Left kidney (tissue), 2 donors: ENCODE results near the gene PIP5K1C. TPM values are rescaled to one million over a fixed set of nuclear protein-coding genes. Genes with fewer than 3 reads are reported as not detected.
"Not testable (repeated sequence)": the region's sequence is repeated elsewhere in the genome, so short reads cannot be mapped to it uniquely, and the experiment has no call there.

Experiments
- DNase-seq: peaks from one replicate; pipeline ENCODE4 v3.0.0-alpha.2; 2013
- polyA plus RNA-seq: library from polyadenylated mRNA; unstranded; fragments of 120-200 nt; gene quantifications from one replicate; pipeline ENCODE4 v1.2.1, GENCODE V29; 2013; ENCODE audit not compliant: insufficient read length

PIP5K1C gene
- polyA plus RNA-seq, 1 donor: 21.1 TPM

DNA sequence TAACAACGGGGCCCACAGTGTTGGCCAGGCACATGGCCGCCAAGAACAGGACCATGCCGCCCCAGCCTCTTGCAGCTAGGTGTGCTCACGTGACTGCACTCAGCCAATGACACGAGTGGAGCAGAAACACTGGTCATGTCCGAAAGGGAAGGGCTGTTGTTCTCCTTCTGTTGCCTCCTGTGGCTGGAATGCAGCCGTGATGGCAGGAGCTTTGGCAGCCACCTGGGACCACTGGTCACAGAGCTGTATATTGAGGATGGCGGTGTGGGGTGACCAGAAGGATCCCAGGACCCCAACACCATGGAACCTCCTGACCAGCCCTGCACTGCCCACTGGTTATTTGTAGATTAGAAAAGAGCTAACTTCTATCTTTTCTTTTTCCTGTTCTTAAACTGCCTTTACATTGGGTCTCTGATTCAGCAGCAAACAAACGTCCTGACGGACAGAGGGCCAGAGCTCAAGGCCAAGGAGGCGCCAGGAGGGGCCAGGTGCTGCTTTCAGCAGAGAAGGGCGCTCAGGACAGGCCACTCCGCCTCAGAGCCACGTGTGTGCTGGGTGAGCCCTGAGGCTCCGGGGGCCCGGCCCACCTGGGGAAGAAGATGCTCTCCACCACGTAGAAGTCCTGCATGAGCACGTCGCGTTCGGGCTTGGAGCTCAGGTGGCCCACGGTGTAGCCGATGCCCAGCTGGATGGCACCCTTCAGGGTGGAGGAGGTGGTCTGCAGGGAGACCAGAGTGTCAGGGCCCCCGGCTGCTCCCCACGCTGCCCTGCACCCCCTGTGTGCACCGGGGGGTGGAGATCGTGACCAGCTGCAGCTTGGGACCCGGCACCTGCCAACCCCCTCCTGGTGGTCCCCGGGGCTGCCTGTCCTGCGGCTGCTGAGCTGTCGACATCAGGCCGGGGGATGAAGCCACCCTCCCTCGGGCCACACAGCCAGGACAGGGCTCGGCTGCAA, 38.7 kb downstream of the PIP5K1C start:
- DNase-seq: no peak

DNA sequence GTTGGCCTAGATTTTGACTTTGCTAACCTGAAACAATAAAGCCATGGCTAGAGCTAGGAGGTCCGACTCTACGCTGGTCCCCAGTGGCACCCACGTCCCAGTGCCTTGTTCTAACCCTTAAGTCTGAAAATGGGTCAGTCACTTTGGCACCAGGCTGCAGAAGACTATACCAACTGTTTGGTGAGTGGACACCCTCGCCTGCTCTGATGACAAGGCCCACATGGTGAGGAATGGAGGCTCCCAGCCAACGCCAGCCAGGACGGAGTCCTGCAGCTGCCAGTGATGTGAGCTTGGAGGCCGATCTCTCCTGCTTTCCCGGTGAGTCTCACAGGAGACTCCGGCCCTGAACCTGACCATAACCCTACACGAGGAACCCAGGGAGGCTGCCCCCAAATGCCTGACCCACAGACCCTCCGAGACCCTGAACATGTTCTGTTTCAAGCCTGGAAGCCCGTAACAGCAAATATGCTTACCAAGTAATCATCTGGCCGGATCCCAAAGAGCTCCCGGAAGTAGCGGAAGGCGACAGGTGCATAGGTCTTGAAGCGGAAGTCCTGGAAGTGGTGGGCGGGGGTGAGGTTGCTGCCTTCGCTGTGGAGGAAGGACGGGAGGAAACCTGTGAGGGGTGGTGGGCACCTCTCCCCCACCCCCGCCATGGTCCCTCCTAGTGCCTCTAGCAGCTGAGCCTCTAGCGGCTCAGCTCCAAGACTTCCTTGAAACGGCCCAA, 39.6 kb downstream of the PIP5K1C start:
- DNase-seq: no peak

DNA sequence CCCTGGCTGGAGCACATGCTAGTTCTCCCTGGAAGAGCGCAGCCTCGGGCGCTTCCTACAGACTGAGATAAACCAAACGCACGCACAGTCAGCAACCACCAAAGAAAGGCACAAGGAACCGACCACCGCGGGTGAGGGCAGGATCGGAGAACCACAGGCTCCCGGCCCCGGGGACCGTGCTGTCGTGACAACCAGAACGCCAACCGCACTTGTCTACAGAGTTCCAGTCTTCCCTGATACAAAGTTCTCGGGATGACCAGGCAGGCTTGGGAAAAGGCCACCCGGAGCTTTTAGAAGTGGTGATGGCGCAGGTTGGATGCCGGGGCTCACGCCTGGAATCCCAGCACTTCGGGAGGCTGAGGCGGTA, 40.5 kb downstream of the PIP5K1C start:
- DNase-seq: no peak

DNA sequence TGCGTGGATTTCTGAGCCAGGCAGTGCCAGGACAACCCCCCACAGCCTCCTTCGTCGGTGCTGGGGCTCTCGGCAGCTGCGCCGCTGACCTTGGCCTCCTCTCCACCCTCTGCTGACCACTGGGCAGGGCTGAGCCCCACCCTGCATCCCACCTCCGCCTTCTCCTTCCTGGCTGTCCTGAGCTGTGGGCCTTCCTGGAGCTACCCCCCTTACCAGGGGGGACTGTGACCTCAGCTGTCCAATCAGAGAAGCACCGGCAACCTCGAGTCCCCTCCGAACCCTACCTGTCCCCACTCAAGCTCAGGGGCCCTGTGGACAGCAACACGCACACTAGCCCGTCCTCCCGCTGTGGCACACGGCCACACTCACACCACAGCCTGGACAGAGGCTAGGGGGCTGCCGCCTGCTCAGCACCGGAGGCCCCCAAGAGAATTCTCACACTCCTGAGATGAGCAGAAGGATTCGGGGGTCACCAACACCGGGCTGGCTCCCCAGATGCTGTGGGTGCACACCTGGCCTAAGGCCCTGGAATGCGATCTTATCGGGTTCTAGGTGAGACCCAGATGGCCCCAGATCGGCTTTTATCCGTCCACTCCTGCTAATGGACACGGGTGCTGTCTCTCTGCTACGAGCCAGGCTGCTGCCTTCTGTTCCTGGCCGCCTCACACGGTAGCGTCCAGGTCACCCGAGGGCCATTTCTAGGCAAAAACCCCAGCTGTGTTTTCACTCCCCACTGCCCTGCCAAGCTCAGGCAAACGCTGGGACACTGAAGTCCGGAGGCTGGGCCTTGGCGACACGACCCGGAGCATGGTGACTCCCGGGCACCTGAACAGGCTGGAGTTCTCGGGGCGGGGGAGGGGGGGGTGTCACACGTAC, 41.2 kb downstream of the PIP5K1C start:
- DNase-seq: no peak

DNA sequence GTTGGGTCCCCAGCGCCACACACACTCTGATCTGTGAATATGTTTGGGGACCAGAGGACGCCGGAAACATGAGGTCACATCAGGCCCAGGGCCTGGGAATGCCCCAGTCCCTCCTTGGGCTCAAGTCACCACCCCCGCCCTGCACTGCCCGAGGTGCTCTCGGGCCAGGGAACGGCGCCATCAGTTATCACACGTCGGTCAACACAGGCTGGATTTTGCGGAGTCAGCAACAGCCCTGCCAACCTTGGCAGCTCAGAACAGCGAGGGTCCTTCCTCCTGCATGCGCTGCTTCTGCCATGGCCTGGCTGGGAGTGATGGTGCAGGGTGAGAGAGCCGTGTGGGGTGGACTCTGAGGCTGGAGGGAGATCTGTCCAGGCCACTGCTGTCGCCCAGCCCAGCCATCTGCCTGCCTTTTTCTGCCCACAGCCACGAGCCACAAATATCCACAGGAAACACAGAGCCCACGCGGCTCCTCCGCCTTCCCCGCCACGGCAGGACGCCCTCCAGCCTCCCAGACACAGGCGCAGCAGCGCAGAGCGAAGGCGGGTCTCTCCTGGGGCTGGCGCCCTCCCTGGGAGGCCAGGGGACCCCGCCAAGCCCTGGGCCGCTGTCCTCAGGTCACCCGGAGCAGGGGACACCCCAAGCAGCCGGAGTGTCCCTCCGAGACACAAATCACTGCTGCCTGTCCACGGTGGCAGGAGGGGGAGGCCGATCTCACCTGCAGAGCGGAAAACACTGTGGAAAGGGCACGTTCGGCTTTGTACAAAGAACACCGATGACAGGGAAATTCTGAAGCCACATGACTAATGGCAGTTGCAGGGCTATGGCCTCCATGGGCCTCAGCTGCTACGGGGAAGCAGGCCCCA, 42.0 kb downstream of the PIP5K1C start:
- no peak for DNase-seq

DNA sequence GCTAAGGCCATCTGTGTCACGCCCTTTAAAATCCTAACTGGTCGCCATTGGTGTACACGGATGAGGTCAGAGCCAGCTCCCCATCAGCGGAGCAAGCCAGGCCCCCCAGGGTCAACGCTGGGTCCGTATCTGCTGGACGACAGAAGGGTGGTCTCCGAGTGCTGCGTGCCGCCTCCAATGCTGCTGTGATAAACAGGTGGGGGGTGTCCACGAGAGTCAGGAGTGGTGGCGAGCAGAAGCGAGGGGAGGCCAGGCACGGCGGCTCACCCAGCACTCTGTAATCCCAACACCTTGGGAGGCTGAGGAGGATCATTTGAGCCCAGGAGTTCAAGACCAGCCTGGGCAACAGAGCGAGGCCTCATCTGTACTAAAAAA, 42.9 kb downstream of the PIP5K1C start:
- no peak for DNase-seq

DNA sequence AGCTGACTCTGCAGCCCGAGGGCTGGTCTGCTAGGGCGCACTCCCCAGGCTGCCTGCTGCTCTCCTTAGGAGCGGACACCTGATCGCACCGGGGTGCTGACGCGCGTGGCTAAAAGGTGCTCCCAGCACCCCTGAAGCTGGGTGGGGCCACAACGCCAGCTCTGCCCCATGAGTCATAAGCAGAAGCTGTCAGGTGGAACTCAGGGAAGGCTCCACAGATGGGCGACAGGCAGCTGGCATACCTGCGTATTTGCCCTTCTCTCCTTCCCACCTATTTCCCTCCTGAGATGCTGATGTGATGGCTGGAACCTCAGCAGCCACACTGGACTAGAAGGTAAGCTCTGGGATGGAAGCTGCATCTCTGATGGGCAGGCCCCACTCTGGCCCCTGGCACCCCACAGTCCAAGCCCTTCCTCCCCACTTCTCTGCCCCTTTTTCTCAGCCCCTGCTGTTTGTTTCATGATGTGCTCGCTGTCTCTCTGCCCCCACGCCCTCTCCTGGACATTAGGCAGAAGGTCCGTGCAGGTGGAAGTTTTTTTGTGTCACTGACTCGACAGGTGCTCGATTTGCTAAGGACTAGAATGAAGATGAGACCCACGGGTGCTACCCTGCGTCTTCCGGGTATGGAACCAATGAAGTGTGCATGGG, 43.4 kb downstream of the PIP5K1C start:
- no peak for DNase-seq

DNA sequence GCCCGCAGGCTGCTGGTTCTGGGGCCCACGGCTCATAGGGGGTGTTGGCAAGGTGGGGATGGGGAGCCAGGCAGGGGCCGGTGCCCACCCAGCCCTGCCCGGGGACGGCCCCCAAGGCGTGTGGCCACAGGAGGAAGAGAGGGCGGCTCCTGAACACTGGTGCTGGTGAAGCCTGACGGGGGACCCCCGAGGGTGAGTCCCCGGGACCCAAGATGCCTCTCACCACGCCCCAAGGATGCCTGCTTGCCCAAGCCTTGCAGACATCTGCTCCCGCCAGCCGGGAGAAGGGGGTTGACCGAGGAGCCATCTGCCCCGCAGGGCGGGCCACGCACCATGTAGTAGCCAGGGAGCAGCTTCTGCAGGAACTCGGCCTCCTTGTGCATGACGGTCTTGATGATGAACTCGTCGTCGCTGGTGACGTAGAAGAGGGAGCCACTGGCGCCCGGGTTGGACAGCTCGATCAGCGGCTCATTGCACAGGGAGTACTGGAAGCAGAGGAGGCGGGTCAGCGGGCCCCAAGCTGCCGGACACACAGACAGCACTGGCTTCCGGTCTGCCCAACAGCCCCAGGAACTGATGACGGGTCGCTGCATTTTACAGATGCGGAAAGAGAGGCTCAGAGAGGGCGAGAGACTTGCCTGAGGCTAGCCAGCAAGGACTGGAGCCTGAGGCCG, 44.1 kb downstream of the PIP5K1C start:
- DNase-seq: no peak

DNA sequence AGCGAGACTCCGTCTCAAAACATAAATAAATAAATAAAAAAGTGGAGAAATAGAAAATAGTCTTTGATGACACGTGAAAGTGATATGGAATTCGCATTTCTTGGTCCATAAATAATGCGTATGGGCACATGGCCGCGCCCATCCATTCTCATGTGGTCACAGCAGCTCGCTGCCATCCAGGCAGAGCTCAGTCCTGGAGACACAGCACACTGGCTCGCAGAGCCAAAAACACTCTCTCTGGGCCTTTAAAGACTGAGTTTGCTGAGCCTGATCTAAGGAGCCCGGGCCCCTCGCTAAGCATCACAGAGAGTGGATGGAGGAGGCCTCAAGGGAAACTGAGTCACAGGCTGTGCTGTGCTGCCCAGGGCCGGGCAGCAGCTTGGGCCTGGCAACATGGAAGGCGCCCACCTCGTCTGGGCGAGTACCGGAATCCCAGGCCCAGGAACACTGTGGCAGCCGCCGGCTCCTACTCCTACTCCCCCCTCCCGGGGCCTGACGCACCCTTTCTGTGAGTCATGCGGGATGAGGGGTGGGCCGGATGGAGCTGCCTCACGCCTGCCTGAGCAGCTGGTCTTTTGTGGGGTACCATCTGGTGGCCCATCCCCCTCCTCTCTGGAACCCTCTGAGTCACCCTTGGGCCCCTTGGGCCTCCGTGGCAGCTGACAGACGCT, 44.7 kb downstream of the PIP5K1C start:
- no peak for DNase-seq

DNA sequence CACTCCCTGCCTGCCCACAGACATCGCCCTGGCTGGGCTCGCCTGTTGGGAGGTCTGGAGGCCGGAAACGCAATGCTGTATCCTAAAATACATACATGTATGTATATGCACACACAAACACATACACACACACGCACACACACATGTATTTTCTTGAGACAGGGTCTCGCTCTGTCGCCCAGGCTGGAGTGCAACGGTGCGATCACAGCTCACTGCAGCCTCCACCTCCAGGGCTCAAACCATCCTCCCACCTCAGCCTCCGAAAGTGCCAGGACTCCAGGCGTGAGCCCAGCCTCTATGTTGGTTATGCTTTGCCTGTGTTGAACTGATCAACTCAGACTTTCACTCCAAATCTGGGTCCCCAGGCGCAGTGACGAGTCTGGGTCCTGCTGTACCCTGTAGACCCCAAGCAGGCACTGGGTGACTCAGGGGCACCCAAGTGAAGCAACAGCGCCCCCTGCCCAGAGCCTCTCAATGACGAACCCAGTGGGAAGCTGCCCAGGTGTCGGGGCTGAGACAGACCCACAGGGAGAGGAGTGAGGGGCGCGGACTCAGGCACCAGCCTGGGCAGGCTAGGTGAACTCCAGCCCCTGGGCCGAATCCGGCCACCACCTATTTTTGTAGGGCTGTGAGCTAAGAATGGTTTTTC, 46.3 kb downstream of the PIP5K1C start:
- DNase-seq: no peak

DNA sequence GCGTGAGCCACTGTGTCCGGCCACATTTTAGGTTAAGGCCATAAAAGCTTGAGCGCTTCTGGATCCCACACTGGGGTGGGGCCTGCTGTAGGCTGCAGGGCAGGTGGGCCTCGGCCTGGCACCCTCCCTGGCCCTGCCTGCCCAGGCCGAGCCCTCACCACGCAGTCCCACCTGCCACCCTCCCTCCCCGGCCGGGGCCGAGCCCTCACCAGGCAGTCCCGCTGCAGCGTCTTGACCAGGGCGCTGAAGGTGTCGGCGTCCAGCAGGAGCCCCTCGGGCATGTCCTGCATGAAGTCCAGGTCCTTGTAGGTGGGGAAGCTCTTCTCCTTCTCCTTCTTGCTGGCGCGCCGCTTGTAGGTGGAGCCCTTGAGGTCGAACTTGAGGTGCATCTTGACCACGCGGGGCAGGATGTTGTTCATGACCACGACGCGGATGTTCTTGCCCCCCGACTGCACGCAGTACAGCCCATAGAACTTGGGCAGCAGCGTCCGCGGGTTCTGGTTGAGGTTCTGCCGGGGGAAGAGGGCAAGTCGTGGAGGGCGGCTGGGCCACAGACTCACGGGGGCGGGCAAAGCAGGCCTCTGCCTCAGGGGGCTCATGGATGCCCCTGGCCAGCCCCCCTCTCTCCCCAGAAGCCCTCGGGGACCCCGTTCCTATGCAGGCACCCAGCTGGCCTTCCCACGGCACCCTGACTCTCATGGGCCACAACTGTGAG, 47.0 kb downstream of the PIP5K1C start:
- DNase-seq: no peak

DNA sequence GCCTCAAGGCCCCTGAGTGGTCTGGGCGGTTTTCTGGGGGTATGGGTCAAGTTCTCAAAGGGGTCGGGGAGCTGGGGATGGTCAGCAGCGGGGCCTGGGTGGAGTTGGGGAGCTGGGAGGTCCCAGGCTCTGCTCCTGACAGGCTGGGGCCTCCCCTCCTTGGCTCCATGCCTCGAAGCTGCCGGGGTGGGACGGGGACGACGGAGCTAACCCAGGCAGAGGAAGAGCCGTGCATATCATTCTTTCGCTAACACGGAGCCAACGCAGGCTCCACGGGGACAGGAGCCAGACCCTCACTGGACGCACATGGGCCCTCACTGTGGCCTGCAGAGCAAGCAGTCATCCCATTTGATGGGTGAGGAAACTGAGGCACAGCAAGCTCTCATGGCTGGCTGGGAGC, 47.8 kb downstream of the PIP5K1C start:
- no peak for DNase-seq

DNA sequence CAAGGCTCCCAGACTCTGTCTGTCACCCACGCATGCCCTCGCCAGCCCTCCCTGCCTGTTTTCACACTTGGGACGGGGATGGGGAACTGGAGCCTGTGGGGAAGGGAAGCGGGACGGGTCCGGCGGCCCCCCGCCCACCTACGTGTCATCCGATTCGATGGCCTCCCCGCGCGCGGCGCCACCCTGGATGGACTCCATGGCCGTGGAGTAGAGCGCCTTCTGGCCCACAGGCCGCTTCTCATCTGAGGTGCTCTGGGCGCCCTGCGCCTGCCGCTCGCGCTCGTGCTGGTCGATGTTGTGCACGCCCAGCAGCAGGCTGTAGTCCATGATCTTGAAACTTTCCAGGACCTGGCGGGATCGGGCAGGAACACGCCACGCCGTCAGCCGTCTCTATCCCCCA, 48.6 kb downstream of the PIP5K1C start:
- no peak for DNase-seq

DNA sequence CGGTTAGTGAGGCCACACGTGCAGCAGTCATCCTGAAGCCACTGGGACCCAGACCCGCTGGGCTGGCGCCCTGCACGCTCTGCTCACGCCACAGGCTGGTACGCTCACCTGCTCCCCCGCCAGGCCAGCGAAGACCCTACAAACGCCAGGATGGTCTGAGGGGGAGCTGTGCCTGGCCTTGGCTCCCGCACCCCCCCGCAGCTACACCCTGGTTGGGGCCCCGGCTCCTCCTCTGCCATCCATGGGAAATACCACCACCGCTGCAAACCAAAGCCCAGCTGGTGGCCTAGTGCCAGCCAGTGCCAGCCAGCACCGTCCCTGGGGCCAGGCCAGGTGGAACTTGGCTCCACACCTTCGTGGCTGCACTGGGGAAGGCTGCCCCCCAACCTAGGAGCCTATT, 50.4 kb downstream of the PIP5K1C start:
- DNase-seq: no peak

DNA sequence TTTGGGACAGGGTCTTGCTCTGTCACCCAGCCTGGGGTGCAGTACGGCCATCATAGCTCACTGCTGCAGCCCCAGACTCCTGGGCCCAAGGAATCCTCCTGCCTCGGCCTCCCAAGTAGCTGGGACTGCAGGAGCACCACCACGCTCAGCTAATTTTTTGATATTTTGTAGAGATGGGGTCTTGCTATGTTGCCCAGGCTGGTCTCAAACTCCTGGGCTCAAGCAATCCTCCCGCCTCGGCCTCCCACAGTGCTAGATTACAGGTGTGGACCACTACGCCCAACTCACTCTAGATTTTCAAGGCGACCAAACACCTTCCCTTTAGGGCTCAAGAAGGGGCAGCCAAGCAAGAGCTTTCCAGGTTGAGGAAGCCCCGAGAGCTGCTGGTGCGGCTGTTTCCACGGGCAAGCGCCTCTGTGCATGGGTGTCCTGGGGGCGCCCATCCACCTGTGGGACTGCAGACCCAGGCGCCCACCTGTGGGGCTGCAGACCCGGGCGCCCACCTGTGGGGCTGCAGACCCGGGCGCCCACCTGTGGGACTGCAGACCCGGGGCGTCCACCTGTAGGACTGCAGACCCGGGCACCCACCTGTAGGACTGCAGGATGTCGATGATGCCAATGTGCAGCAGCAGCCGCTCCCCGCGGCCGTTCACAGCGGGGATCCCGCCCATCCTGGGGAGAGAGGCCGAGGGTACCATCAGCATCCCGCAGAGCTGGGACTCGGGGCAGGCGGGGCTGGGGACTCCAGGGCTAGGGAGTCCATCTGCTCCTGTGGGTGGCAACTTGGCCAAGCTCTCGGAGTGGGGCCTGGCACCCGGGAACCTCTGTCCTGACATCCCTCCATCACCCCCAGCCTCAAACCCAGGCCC, 52.0 kb downstream of the PIP5K1C start:
- no peak for DNase-seq

DNA sequence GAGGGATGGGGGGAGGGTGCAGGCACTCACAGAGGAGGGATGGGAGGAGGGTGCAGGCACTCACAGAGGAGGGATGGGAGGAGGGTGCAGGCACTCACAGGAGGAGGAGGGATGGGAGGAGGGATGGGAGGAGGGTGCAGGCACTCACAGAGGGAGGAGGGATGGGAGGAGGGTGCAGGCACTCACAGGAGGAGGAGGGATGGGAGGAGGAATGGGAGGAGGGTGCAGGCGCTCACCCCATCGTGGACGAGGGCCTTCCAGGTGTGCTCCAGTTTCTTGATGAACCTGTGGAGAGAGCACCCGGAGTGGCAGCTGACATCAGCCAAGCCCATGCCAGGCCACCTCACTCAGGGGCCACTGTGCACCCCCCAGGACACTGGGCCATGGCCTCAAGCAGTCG, 53.2 kb downstream of the PIP5K1C start:
- DNase-seq: not testable (repeated sequence)

DNA sequence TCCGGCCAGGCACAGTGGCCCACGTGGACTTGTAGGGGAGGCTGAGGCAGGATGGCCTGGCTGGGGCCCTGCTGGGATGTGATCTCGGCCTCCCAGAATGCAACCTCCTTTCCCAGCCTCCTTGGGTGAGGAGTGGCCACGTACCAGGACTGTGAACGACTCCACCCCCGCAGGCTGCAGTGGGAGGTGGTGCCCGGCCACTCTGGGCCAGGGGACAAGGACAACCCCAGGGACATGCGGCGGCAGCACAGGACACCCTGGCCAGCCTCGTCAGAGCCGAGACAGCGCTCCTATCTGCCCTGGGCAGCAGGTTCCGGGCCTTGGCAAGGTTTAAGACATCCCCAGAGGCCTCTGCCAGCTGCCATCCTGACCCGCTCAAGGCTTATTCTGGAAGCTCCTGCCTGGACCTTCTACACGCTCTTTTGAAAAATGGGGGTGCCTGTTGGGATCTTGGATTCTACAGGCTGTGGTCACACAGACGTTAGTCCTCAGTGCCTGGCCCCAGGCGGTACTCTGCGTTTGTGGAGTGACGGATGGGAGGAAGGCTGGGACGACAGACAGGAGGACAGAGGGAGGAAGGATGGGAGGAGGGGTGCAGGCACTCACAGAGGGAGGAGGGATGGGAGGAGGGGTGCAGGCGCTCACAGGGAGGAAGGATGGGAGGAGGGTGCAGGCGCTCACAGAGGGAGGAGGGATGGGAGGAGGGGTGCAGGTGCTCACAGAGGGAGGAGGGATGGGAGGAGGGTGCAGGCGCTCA, 53.8 kb downstream of the PIP5K1C start:
- no peak for DNase-seq
